ENCODE measurements around the gene ASAP3. TPM values are rescaled to one million over a fixed set of nuclear protein-coding genes. Genes with fewer than 3 reads are reported as not detected.

ASAP3 gene
- polyA plus RNA-seq, 5 donors = 37.7 to 47.9 (median 43.1) TPM

DNA sequence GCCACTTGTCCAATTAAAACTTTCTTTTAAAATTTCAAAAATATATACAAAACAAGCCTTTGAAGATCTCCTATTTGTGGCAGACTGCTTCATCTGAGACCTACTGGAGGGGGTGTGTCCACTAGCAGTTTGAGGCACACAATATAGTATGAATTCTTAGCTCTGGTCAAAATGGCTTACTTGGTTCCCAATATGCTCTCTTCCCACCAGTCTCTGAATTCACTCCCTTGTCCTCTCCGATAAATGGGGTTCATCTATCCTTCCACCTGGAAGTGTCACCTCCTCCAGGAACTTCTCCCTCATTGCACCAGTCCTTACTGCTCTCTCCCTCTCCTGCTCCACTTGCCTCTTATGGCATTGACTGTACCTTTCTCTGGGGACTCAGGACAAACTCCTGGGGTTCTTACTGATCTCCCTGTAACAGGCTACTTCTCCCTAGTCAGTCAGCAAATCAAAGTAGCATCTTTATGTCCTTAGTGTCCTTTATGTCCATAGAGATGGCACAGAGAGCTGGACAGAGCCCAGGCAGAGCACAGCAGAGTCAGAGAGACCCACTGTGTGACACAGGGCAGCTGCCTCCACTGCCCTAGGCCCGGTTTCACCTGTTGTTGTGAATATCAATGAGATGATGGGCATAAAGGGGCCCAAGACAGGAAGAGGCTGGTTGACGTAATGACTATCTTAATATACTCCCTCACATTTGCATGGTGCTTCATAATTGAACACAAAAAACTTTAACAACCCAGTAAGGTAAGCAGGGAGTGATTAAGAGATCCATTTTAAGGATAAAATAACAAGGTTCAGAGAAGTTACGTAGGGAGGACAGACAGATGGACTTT lies 3.6 kb downstream of the ASAP3 start:
- no peak for DNase-seq

DNA sequence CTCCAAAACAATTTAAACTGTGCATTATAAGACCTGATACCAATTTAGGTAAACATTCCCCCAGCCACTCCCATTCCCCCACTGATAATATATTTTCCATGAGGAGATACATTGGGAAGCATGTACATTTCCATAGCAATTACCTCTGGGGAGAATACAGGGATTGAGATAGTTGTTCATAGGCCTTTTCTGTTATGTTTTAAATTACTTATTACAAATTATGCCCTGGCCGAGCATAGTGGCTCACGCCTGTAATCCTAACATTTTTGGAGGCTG lies 4.4 kb downstream of the ASAP3 start:
- DNase-seq = no peak

DNA sequence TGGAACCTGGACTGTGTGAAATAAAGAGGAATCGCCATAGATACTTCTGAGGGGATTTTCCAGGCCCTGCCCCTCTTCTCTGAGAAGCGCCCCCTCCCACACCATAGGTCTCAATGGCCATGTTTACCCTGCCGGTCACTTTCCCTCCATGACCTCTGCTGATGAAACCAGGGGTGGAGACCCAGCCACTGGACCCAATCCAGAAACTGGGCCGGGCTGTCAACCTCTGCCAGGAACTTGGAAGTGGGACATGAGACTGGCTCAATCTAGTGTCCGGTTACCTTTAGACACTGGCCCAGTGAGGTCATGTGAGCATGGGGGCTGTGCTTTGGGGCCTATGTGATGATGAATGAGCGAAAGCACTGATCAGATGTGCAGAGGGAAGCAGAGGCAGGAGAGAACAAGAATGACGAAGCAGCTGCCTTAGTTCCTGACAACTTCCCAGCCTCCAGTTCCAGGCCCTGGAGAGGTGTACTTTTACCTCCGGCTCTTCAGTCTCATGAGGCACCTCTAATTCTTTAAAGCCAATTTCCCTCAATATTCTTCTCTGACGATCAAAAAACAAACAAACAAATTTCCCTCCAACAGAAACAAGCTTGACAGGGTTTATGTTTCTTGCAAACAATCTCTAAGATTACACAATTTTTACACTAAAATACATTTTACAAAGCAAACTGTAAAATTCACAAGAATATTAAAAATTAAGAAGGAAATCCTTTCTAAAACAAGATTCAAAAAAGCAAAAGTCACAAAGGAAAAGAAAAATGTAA lies 4.9 kb downstream of the ASAP3 start:
- DNase-seq = peak; percentile 26 to 44

DNA sequence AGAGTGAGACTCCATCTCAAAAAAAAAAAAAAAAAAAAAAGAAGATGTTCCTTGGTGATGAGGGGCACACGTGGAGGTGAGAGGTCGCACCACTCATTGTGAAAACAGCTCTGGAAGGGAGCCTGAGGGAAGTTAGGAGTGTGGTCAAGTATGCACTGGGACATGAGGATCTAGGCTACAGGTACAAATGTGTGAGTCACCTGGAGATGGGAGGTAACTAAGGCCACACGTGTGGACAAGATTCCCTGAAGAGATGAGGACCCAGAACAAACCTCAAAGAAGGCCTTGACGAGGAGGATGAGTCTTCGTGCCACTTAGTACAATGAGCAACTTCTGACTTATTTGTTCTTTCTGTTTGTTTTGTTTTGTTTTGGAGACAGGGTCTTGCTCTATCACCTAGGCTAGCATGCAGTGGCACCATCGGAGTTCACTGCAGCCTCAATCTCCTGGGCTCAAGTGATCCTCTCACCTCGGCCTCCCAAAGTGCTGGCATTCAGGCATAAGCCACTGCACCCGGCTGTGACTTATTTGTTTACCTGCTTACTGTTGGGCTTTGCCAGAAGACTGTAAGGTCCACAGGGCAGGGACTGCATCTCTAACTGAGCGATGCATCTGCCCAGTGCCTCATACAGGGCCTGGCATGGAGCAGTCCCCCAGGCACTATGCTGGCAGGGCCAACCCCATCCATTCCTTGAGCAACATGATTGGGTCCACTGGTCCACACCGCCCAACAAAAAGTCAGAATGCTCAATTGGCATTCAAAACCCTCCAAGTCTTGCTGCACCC lies 6.4 kb downstream of the ASAP3 start:
- no peak for DNase-seq

DNA sequence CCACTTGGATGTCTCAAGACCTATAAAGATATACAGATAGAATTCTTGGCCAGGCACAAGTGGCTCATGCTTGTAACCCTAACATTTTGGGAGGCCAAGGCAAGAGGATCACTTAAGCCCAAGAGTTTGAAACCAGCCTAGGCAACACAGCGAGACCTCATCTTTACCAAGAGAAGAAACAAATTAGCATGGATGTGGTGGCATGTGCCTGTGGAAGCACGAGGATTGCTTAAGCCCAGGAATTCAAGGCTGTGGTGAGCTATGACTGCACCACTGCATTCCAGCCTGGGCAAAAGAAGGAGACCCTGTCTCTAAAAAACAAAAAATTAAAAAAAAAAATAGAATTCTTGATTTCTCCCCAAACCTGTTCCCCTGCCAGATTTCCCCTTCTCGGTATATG lies 8.3 kb downstream of the ASAP3 start:
- DNase-seq = no peak

DNA sequence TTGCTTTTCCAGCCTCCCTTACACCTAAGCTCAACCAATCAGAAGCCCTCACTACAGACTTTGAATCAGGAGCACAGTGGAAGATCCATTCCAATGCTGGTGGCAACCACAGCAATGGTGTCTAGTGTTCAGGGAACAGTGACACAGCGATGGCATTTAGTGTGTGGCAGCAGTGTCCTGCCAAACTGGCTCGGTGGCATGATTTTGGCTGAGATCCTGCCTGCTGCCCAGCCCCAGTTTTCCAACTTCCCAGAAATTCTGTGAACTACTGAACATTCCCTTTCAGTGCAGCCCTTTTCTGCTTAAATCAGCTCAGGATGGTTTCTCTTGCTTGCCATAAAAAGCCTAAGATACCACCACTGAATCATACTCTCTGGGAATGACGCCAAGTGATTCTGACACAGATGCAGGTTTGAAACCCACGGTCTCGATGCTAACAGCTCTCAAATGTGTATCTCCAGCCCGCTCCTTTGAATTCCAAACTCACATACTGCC lies 8.8 kb downstream of the ASAP3 start:
- DNase-seq = no peak

DNA sequence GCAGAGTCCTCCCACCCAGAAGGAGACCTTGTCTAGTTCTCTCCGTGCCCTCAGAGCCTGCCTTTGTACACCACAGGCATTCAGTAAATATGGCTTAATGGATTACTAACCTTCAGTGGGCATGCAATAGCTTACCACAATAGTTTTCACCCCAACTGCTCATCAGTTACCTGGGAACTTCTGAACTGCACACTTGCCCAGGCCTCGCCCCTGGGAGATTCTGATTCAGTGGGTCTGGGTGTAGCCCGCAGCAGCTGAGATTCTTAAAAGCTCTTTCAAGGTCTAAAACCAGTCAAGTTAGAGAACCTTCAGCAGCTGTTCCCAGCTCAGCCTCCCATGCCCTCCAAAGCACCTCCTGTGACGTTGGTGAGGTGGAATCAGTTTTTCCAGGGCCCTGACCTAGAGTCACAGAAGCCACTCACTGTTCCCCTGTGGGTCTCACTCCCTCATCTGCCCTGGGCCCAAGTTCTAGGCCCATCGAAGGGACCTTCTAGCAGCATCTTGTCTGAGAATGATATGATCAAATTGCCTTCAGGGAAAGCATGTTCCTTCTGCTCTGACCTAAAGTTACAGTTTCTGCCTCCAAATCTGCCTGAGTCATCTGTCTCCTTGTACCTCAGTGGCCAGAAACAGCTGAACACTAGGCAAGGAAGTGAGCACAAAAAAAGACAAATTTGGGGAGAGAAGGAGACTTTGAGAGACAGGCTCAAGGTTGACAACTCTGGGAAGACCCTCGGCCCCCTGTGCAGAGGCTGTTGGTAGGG lies 10.8 kb downstream of the ASAP3 start:
- DNase-seq = no peak

DNA sequence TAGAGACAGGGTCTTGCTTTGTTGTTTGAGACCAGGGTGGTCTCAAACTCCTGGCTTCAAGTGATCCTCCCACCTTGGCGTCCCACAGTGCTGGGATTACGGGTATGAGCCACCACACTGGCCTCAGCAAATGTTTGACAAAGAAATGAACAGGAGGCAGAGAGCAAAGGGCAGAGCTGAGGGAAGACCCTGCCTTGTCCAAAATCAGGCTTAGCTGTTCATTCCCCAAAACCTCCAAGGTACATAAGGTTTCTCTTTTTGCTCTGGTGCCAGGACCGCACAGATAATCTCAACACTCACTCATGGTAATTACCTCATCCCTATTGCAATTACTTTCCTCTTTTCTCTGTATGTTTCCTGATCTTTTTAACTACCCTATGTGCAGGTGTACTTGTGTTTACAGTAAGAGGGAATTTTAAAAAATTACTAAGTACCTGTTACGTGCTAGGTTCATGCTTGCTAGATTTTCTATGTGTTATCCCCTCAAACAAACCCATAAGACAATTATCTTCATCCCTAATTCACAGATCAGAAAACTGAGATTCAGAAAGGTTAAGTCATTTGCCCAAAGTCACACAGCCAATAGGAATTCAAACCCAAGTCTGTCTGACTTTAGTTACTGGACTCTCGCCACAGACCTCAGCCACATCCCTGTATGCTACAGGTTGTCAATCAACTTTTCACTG lies 11.5 kb downstream of the ASAP3 start:
- DNase-seq = no peak

DNA sequence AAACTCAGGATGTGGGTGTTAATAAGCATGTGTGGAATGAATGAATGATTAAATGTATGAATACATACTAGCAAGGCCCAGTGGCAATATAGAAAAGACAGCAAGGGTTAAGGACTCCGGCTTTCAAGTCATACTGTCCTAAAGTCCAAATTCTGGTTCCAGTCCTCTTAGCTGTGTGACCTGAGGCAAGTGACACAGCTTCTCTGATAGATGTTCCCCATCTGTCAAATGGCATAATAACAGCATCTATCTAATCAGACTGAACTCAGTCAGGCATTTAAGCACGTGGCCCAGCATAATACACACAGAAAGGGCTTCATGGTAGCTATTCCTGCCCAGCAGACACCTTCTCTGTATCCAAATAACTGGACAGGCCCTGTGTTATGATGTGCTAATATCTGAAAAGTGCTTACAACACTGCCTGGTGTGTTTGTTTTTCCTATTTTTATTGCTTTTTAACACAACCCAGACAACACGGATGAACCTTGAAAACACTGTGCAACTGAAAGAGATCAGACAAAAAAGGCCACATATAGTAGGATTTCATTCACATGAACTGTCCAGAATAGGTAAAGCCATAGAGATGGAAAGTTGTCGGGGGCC lies 12.4 kb downstream of the ASAP3 start:
- DNase-seq = no peak

DNA sequence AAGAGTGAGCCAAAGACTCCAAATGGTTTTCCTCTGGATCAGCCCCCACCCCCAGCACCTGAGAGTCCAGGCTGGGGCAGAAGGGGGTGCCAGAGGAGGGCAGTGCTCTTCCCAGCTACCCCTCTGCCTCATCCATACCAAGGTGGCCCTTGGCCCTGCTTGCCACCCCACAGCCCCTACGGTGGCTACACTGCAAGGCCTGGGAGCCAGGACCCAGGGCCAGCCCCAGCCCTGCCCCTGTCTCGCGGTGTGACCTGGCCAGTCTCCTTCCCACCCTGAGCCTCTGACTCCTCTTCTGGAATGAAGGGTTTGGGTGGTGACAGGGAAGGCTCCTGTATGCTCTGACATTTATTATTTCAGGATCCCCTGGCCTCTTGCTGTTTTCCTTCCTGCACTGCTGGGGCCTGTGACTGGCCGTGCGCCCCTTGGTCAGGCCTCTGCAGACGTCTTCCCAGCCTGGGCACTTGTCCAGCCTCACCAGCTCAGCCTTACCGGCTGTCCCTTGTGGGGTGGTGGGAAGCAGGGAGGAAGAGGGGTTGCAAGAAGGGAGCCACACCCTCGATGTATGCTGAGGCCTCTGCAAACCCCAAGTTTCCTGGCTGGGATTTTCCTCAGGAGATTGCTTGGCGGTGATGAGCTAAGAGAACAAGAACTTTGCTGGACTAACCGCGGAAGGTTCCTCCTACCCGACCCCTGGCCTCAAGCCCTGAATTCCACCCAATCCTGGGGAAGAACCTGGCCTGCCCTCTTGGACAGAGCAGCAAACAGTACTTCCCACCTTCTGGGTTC lies 13.5 kb downstream of the ASAP3 start:
- no peak for DNase-seq

DNA sequence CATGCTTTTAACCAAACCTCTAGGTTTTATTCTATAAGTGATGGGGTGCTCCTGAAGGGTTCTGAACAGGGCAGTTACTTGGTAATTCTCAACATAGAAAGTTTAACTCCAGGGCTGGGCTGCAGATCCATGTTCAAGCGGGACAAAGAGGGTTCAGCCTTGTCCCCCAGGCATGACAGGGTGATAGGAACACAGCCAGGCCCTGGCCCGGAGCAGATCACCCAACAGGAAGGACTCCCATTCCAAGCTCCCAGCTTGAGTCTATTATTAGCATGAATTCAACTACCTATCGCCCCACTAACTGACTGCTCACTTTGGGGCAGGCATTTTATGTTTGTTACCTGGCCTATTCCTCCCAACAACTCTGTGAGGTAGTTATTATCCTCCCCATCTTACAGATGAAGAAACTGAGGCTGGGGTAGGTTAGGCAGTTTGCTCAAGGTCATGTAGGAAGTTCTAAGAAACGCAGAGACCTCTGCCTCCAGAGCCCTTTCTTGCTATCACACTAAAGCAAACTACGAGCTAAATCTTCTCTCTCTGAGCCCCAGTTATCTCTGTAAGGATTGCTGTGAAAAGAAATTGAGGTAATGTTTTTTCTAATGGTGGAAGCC lies 14.5 kb downstream of the ASAP3 start:
- DNase-seq = no peak

DNA sequence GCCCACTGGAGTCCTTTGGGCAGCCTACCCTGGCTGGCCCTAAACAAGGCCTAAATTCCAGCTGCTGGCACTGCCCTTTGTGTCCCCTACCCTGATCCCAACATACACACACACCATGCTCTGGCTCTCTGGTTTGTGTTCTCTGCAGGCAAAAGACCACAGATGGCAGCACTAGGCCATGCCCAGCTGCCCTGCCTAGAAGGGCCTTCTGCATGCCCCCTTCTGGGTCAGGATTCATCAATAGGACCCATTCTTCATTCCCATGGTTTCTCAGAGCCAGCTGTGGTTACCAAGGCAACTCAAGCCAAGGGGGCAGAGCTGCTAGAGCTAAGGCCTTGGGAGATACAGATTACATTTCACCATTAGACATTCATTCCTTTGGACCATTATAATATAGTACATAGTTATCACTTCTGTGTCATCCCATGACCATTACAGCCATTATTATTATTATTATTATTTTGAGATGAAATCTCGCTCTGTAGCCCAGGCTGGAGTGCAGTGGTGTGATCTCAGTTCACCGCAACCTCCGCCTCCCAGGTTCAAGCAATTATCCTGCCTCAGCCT lies 17.5 kb downstream of the ASAP3 start:
- no peak for DNase-seq

DNA sequence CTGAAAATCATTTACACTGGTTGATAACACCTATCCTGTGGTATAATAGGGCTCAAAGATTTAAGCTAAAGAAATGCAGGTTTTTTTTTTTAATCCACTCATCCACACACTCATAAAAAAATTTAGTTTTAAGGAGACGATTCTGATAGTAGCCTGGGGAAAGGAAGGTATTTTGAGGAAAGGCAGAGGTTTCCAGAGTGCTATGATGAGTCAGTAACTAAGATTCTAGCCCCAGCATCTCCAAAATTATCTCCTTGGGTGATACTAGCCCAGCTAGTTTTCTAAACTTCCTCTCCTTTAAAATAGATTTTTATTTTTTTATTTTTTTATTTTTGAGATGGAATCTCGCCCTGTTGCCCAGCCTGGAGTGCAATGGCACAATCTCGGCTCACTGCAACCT lies 20.7 kb downstream of the ASAP3 start:
- DNase-seq = no peak

DNA sequence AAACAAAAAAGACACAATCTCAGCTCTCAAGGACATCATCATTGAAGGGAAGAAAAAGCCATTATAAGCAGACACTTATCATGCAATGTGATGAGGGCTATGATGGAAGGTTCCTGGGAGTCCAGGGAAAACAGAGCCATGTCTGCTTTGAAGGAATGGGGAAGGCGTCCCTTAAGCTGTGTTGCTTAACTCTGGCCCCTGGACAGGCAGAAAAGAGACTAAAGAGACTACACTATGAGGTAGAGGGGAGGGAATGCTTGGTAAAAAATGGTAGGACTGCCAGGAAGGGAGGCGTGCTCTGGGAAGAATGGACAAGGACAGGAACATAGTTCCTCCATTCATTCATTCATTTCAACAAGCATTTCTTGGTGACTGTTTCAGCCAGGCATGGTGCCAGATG lies 21.2 kb downstream of the ASAP3 start:
- DNase-seq = no peak

DNA sequence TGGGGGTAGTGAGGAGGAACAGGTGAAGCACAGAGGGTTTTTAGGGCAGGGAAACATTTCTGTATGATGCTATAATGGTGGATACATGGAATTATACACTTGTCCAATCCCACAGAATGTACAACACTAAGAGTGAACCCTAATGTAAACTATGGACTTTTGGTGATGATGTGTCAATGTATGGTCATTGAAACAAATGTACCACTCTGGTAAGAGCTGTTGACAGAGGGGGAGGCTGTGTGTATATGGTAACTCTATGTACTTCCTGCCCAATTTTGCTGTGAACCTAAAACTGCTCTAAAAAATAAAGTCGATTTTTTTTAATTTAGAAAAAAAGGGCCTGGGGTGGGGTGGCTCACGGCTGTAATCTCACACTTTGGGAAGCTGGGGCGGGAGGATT lies 22.9 kb downstream of the ASAP3 start:
- DNase-seq = no peak

DNA sequence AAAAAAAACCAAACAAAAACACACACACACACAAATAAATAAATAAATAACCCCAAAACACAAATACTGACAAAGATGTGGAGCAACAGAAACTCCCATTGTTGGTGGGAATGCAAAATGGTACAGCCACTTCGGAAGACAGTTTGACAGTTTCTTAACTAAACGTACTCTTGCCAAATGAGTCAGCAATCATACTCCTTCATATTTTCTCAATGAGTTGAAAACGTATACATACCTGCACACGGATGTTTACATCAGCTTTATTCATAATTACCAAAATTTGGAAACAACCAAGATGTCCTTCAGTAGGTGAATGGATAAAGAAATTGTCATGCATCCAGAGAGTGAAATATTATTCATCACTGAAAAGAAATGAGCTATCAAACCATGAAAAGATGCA lies 23.5 kb downstream of the ASAP3 start:
- no peak for DNase-seq

DNA sequence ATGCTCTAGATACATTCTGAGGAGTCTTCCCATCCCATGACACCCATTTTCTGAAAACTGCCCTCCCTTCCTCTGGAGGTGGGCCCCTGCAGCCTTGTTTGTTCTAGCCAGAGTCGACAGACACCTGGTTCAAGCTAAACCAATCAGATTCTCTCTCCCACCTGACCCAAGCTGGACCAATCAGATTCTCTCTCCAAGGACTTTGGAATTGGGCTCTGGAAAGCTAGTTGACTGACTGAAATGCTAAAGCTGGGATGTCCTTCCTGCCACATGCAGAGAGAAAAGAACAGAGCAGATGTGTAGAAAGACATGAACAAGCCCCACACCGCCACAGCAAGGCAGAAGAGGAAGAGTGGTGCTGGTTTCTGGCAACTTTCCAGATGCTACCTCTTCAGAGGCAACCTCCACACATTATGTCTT lies 24.6 kb downstream of the ASAP3 start:
- no peak for DNase-seq

DNA sequence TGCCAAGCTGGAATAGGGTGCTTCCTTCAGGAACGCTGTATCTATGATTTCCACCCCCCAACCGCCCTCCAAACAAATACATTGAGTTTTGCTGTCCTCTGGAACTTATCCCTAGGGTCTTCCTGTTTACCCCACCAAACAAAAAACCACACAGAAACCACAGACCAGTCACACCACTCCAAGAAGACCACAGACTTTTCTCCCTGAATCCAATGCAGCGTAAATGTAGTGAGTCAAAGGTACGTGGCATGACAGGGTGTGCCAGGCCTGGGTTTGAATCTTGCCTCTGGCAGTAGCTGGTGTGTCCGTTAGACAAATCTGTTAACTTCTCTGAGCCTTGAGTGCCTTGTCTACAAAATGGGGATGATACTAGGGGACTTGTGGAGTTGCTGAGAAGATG lies 27.8 kb downstream of the ASAP3 start:
- no peak for DNase-seq

DNA sequence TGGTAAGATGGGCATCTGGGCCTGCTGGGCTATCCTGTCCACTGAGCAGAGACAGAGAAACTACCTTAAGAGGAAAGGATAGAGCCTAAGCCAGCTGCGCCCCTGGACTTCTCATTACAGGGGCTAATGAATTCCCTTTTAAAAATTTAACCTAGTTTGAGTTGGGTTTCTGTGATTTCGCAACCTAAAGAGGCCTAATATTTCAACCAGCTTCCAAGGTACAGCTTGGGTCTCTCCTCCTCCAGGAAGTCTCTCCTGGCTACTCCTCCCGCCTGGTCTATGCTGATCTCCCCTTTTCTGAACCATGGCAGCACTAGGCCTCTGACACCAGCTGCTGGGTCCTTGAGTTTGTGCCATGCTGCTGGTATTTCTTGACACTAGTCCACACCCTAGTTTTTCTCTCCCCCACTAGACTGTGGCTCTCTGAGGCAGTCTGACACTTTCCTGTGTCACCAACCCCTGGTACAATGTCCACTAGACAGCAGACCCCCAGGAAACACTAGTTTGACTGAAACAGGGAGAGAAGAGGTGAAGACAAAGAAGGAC lies 30.5 kb downstream of the ASAP3 start:
- no peak for DNase-seq
